Muscle of arm (tissue), 12 donors: ENCODE data around the gene ACVR1. TPM values are rescaled to one million over a fixed set of nuclear protein-coding genes. Genes with fewer than 3 reads are reported as not detected.
"Not testable (repeated sequence)": the region's sequence is repeated elsewhere in the genome, so short reads cannot be mapped to it uniquely, and the experiment has no call there.

Experiments
- DNase-seq: peaks from one replicate; pipeline ENCODE4 v3.0.0-alpha.2; 2013
- polyA plus RNA-seq, 12 donors: library from polyadenylated mRNA; unstranded; fragments of 120-200 nt; gene quantifications; one replicate each; pipeline ENCODE4 v1.2.1, GENCODE V29; 2013; ENCODE audit not compliant: insufficient read length in 12 of 12

ACVR1 gene
- polyA plus RNA-seq, 12 donors: 24.4 to 43.0 (median 32.5) TPM; not detected in 1

DNA sequence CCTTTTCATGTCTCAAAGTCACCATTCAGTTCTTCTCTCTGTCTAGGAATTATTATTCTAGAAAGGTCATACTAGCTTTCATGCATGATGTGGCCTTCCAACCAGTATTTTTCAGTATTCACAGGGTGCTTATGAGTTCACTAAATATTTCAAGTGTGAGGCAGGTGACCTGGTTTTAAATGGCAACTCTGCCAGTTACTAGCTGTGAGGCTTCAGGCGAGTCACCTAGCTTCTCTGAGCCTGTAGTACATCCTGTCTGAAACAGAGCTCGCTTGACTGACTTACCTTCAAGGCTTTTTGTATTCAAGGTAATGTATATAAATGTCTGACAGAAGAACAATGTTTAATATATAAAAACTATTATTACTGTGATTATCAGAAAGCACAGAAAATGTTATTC lies 19.4 kb upstream of the ACVR1 start:
- no peak for DNase-seq

DNA sequence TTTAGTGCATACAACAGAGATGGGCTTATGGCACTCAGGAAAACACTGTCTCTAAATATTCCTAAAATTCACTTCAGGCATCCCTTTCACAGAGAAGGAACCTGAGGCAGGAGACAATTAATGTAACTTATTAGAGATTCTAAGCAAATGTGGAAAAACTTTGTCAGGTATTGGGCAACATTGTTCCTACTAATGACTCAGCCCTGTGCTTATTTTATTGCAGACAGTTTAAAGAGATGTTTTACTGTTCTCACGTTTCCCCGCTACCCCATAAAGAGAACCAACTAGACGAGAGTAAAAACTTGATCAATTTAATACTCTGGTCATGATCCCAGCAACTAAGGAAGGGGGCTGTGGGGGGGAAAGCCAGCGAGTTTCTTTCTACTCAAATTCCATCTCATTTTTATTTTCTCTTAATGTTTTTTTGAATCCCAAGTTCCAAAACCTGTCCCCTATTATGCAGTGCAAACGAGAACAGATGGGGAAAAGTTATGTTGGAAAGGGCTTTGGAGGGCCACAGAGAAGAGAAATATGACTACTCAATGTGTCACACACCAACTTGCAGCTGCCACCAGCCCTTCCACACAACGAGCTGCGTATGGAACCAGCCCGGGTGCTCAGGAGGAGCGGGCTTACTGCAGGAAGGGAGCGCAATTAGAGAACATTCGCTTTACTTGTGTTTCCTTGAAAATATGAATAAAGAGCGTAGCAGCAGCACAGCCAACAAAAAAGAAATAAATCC lies 18.7 kb upstream of the ACVR1 start:
- peak; percentile 10 for DNase-seq

DNA sequence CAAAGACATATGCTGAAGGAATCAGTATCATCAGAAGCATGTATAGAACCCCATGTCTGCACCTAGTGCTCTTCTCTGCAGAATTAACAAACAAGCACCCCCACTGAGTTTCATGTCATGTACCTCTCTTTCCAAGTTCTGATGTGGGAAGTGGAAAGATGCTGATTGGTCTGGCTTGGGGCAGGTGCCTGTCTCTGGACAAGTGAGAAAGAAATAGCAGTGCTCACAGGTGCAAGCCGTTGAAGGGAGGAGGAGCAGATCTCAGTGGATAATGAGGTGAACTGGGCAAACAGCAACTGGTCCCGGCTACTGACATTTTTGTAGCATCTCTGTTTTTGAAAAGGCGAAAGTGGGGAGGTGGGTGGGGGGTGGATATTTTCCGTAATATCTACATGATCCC lies 17.5 kb upstream of the ACVR1 start:
- DNase-seq: no peak

DNA sequence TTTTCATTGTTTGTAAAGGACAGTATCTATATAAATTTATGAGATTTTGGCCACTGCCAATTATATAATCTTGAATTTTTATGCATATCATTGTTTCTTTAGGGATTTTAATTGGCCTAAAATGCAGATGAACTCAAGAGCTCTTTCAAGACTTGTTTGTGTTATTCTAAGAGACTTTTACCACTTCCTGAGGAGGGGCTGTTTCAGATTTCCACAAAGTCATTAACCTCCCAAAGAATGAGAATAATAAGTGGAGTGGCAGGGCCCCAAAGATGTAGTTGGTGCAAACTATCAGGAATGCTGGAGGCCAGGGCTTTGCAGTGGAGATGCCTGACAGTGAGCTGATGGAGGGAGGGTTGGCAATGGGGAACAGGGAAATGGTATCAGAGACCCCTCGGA lies 15.5 kb upstream of the ACVR1 start:
- no peak for DNase-seq

DNA sequence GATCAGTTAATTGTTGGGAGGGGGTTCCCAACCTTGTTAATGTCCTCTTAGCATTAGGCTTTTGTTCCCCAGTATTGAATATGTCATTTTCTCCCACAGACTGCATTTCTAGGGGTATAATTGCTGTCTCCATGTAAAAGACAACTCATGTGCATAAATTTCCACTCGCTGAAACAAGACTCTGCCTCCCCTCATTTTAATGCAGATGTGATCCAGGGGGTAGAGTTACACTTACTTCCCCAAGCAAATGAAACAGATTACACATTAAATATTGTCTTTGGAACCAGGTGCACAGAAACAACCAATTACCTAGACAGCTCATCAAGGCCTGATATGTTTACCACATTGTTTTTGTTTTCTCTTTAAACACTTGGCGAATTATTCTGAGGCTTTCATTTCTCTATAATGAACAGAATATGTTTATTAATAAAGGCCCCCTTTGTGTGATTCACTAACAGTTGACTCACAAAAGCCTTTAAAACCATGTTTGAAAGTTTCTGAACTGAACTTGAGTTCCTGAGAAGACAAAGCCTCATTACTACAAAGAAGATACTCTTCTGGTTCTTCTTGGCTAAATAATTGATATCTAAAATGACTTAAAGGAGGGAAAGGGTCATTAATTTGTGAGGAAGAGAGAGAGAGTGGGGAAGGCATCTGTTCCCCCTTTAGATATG lies 15.0 kb upstream of the ACVR1 start:
- DNase-seq: no peak

DNA sequence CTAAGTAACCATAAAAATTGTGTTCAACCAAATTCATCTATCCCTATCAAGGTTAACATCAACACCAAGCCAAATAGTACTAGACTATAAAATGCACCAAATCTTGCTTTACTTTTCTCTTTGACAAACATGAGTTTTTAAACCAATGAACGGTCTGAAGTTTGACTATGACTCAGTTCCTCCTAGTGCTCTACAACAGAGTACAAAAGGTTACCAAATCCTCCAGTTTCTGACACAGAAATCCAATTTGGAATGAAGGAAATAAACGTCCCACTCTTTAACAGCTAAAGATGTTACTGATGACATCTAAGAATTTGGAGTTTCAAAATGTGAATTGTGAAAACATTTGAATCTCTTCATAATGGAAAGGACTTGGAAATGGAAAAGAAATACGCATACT lies 11.8 kb upstream of the ACVR1 start:
- no peak for DNase-seq

DNA sequence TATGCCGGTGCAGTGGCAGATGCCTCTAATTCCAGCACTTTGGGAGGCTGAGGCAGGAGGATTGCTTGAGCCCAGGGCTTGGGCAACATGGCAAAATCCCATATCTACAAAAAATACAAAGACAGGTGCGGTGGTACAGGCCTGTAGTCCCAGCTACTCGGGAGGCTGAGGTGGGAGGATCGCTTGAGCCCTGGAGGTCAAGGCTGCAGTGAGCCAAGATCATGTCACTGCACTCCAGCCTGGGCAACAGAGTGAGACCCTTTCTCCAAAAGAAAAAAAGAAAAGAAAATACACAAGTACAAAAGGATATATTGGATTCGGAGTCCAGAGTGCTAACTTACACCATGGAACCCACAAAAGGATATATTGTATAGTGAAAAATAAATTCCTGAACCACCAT lies 8.4 kb upstream of the ACVR1 start:
- DNase-seq: not testable (repeated sequence)

DNA sequence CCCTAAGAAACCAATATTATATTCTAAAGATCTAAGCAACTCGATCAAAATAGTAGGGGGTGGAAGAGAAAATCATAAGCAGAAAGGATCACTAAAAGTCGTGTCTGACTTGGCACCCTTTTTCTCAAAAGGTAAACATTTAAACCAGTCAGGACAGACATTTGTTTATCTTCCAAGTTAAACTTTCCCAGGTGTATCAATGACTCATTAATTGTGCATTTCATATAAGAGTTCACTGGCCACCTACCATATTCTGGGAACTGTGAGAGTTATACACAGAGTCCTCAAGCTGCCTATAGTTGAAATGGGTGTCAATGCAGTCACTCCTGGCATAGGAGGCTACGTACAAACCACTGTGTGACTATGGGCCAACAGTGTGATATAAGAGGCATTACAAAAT lies 4.8 kb upstream of the ACVR1 start:
- no peak for DNase-seq

DNA sequence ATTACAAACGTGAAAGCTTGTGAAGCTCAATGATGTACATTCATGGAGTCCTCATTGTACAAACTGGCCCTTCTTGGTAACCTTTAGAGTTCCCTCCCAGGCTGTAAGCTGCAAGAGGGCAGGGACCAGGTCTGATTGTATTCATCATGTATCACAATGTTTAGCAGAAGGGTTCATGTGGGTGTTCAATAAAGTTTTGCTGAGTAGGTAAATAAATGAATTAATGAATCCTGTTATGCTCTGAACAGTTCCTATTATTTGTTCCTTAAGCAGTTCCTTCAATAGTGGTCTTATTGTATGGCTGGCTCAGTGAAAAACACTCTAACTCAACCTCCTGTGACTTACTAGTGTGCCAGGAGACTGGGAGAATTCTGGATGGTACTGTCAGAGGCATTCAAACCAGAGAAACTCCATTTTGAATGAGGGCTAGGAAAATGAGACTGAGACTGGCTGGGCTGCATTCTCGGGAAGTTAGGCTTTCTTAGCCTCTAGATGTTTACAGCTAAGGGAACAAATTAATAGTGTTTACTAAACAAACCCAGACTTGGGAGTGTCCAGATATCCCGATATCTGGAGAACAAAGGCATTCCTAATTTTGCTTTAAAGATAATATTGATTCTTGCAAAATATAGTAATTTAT lies 1.8 kb upstream of the ACVR1 start:
- no peak for DNase-seq

DNA sequence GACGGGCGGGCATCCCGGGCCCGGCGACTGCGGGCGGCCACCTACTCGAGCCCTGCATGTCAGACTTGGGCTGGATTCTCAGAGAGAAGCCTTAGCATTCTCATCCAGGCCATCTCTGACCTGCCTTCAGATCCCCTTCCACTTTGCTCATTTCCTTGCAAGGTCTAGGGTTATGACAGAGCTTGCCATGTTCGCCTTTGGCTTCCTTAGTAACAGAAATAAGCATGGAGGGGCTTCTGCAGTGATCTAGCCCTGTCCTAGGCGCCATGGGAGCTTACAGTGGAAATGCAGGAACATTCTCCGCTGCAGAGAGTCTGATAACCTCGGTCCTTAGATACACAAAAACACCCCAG lies 632 bp upstream of the ACVR1 start:
- DNase-seq: no peak

DNA sequence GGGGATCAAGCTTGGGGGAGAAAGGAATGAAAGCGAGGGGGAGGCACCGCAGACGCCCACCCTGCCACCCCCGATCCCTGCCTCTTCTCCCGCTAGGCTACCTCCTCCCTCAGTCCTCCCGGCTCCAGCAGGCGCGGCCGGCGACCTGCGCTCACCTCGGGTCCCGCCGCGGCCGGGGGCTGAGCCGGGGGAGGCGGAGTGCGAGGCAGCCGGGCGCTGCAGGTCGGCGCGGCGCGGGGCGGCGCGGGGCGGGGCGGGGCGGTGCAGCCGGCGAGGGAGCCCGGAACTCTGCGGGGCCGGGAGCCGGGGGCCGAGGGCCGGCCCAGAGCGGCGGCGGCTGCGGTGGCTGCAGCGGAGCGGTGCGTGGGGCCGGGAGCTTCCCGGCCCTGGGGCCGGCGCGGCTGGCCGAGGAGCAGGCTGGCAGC lies 477 bp downstream of the ACVR1 start:
- no peak for DNase-seq

DNA sequence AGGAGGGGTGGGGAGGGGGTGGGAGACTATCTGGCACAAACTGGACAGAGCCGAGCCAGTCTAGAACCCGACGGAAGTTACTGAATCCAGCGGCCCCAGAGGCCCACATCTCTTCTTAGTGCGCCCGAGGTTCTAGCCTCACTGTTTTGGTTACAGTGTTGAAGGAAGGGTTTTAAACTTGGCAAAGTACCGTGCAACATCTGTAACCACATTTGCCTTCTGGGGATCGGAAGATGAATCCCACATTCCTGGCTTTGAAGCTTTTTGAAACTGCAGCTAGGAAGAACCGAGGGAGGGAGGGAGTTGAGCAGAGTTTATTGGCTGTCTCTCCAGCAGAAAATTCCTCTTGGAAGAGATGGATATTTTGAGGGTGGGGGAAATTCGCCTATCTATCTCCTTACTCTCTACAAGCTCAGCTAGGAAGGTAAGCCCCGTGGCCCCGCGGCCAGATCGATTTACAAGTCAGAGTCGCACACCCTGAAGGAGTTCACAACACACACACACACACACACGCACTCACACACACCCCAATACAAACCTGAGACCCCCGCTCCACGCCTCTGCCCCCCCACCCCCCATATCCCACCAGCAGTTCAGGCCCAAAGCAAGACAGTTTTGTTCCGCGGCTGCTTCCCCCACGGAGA lies 1.0 kb downstream of the ACVR1 start:
- peak; percentile 88 for DNase-seq

DNA sequence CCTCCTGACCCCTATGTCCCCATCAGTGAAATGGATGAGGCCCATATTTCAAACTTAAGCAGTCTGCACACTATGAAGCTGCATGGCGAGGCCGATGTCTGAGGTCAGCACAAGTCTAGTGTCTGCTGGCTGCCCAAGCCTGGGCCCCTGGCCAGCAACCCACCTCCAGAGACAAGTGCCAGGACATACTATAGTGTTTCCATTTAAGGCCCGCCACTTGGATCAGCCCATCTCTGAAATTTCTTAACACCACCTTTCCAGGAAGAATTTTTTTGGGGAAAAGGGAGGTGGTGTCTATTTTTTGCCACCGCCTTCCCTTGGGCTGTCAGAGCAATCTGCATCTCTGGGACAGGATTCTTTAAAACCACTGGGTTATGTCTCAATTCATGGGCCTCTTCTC lies 1.8 kb downstream of the ACVR1 start:
- DNase-seq: no peak

DNA sequence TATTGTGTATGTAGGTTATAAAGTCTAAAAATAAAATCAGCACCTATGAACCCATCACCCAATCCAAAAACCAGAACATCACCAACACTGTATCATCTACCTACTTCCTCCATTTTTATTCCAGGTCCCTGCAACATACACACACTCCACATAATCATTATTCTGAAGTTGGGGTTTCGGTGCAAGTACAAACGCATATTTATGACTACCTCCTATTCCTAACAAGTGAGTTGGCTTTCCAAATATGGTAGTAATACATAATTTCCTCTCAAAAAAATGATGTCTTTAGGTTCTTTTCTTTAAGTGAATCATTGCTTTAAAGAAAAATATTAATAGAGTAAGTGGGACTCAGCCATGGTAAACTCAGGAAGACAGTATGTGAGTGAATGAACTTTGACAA lies 3.3 kb downstream of the ACVR1 start:
- DNase-seq: no peak

DNA sequence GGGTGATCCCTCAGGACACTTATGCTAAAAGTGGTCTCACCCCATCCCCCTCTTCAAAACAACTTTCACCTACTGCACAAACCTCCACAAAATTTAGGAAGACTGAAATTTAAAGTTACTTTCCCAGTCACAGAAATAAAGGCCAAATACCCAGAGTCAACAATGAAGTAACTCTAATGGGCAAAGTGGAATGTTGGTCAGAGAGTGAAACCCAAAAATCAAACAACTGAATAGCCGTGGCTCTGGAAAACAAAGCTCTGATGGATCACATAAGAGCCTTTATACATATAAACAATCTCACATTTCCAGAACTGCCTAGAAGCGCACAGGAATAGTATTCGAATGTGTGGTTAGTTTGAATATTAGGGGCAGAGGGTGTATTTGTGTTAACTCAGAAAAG lies 4.7 kb downstream of the ACVR1 start:
- DNase-seq: no peak

DNA sequence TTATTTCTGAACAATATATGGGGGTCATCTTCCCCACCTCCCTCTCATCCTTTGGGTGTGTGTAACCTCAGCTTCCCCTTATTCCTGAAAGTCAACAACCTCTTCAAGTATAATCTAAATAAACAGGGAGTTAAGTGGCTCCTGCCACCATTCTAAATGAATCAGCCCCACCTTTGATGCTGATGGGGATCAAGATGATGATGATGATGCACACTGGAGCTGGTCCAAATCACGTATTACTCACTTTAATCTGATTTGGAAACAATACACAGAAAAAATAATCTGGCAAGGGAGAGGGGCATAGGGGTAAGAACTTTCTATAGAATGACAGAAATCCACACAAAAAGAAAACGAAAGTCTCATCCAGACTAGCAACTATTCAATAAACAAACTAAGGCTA lies 7.1 kb downstream of the ACVR1 start:
- no peak for DNase-seq

DNA sequence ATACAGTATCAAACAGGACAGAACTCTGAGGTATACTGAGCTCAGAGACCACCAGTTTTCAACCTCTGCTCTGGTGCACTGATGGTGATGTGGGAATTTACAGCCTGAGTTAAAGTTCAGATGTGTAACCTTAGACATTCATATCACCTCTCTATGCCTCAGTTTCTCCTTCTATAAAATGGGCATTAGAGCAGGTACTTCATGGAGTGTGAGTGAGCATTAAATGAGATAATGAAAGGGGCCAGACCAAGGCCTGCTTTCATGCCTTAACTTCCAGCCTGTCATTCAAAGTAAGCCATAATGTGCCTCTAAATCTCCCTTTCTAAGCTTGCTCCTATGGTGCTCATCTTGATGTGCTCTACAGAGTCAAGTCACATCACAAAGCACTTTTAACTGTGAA lies 8.4 kb downstream of the ACVR1 start:
- no peak for DNase-seq

DNA sequence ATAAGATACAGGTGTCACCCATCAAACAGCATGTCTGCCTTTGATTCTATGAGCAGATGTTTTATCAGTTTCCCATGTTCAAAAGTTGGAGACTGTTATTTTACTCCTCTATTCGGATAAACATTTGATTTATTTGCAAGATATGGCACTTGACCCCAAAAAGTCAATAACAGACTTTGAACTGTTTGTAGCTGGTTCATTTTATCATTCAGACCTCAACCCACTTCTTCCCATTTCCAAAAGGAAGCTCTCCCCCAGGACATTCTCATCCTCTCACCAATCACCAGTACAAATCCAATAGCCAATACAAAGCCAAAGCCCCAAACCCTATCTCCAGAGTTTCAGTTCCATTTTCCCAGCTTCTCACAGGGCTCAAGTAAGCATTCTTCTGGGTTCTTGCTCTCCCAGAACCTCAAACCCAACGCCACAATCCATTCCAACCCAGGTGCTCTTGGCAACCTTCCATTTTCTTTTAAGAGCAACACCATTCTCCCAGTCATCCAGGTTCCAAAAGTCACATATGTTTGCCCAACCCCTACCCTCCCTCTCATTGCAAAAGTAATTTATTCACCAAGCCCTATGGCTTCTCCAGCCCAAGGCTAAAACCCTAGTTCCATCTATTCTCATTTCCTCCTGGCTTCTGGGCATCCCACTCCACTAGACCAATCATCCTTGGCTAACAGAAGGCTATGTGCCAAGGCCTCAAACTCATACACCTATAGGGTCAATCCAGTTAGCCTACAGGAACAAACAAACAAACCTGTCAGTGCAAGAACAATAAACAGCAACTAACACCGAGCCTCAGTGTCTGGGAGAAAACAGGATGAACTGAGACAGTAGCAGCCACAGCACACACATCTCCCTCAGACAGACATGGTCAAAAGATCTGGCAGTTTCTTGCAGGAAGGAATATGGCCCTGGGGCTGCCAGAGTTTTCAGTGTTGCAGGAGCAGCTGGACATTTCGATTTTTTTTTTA lies 9.2 kb downstream of the ACVR1 start:
- no peak for DNase-seq

DNA sequence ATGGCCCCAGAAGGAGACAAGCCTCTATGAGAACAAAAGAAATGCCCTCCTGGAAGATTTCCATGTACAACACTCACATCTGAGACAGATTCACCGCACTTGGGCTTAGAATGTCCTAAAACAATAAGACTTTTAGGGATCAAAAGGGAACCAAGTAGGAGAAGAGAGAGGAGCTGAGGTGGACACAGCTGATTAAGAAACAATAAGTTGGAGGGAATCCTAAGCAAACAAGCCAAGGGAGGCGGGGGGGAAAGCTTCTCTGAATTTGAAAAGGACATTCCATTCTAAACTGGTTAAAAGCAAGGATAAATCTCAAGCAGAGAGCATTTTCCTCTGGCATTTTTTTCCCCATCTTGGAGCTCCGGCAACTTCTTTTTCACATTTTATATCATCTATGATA lies 9.9 kb downstream of the ACVR1 start:
- no peak for DNase-seq

DNA sequence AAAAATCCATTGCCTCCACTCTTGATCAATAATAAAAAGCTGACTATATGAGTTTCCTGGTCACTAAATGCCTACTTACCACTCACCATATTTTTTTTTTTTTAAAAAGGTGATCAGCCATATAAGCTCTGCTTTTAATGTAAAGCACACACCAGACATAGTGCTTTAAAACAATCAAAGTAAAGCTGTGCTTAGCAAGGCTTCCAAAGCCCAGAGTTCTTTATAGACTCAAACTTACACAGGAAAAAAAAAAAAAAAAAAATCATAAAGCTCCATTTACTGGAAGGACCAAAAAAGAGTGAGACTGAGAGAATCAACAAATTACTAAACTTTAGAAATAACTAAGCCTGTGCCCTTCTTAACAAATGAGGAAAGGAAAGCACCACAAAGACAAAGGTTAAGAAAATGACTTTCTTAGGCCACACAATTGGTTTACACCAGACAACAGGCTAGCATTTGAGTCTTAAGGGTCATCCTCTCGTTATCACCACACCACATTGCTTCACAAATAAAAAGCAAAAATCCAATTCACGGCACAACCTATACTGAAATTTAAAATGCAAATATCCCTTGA lies 11.2 kb downstream of the ACVR1 start:
- DNase-seq: no peak

DNA sequence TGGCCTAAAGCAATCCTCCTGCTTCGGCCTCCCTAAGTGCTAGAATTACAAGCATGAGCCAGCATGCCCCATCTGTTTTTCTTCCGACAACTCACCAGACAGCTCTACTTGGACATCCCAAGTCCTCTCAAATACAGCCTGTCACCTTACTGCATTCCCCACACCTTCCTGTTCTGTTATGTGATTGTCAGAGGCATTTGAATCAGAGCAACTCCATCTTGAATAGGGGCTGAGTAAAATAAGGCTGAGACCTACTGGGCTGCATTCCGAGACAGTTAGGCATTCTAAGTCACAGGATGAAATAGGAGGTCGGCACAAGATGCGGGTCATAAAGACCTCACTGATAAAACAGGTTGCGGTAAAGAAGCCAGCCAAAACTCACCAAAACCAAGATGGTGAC lies 17.3 kb downstream of the ACVR1 start:
- no peak for DNase-seq
